GM23338 (cell line): ENCODE measurements around the gene MAP2K7. TPM values are rescaled to one million over a fixed set of nuclear protein-coding genes. Genes with fewer than 3 reads are reported as not detected.

ENCODE experiments used
- ATAC-seq: fragments of 200-7000 bp; cut with Tn5 transposase; 3 replicates; pipeline ENCODE4 v1.9.1; 2020
- DNase-seq: peaks from one replicate; pipeline ENCODE4 v3.0.0-alpha.2; 2015; ENCODE audit warnings: low spot score
- H2AFZ ChIP-seq: fragments of 200-600 bp; sonication (generic); 2 replicates; pipeline ENCODE4 v1.8.0; 2016; ENCODE audit warnings: antibody characterized with exemption, mild to moderate bottlenecking, moderate library complexity
- H3F3A ChIP-seq: fragments of 200-600 bp; sonication (generic); replicated peaks from 2 replicates; pipeline ENCODE4 v1.8.0; 2017; ENCODE audit warnings: antibody characterized with exemption, mixed run types, low read depth
- H3K27ac ChIP-seq: fragments of 200-600 bp; sonication (generic); 2 replicates; pipeline ENCODE4 v1.6.1; 2016; ENCODE audit warnings: low read depth
- H3K27me3 ChIP-seq: fragments of 200-600 bp; sonication (generic); 2 replicates; pipeline ENCODE4 v1.8.0; 2016; ENCODE audit warnings: mild to moderate bottlenecking, mixed run types, moderate library complexity; ENCODE audit not compliant: insufficient read depth
- H3K36me3 ChIP-seq: fragments of 200-600 bp; sonication (generic); 2 replicates; pipeline ENCODE4 v1.8.0; 2016; ENCODE audit warnings: mild to moderate bottlenecking; ENCODE audit not compliant: insufficient read depth
- H3K4me1 ChIP-seq: fragments of 200-600 bp; sonication (generic); 2 replicates; pipeline ENCODE4 v1.8.0; 2016; ENCODE audit warnings: mild to moderate bottlenecking, moderate library complexity; ENCODE audit not compliant: insufficient read depth
- H3K4me2 ChIP-seq: fragments of 200-600 bp; sonication (generic); 2 replicates; pipeline ENCODE4 v1.7.1; 2017; ENCODE audit warnings: mixed run types
- H3K4me3 ChIP-seq: fragments of 200-600 bp; sonication (generic); 2 replicates; pipeline ENCODE4 v1.6.1; 2016; ENCODE audit warnings: mixed run types
- H3K79me2 ChIP-seq: fragments of 200-600 bp; sonication (generic); replicated peaks from 2 replicates; pipeline ENCODE4 v1.8.0; 2017; ENCODE audit warnings: mild to moderate bottlenecking; ENCODE audit not compliant: insufficient read depth
- H3K9me2 ChIP-seq: fragments of 200-600 bp; sonication (generic); 2 replicates; pipeline ENCODE4 v1.8.0; 2017; ENCODE audit not compliant: insufficient read depth
- H4K20me1 ChIP-seq: fragments of 200-600 bp; sonication (generic); replicated peaks from 2 replicates; pipeline ENCODE4 v1.8.0; 2017; ENCODE audit warnings: mild to moderate bottlenecking; ENCODE audit not compliant: insufficient read depth
- H3K27ac Mint-ChIP-seq: 2 replicates; pipeline ENCODE4 v1.8.0; 2020; ENCODE audit warnings: inconsistent platforms, mild to moderate bottlenecking, moderate library complexity, mixed read lengths
- H3K27me3 Mint-ChIP-seq: 3 replicates; pipeline ENCODE4 v1.8.0; 2022; ENCODE audit warnings: low read depth, mild to moderate bottlenecking, moderate library complexity, mixed read lengths, inconsistent platforms; ENCODE audit not compliant: insufficient read depth, poor library complexity
- H3K36me3 Mint-ChIP-seq: 3 replicates; pipeline ENCODE4 v1.8.0; 2021; ENCODE audit warnings: low read depth, mild to moderate bottlenecking, inconsistent platforms, moderate library complexity, mixed read lengths
- H3K4me1 Mint-ChIP-seq: 3 replicates; pipeline ENCODE4 v1.8.0; 2020; ENCODE audit warnings: mild to moderate bottlenecking, inconsistent platforms, mixed read lengths
- H3K4me3 Mint-ChIP-seq: 3 replicates; pipeline ENCODE4 v1.8.0; 2021; ENCODE audit warnings: moderate library complexity, mild to moderate bottlenecking, inconsistent platforms, mixed read lengths
- H3K9me3 Mint-ChIP-seq: 3 replicates; pipeline ENCODE4 v1.8.0; 2020; ENCODE audit warnings: moderate library complexity, mild to moderate bottlenecking, inconsistent platforms, mixed read lengths
- CREB1 ChIP-seq: fragments of 250-450 bp; sonication (Bioruptor Pico); IDR thresholded peaks from 2 replicates; pipeline ENCODE4 v1.5.0; 2020; ENCODE audit warnings: low read depth, mild to moderate bottlenecking, moderate library complexity
- CTCF ChIP-seq, 2 experiments: fragments of 200-600 bp in 1 of 2; sonication (generic) in 1 of 2; conservative IDR thresholded peaks; 2 replicates each; pipeline versions ENCODE4 v1.5.1 to v1.6.1; 2016 to 2017; ENCODE audit warnings: antibody characterized with exemption in 2 of 2, low read depth in 2 of 2, mild to moderate bottlenecking in 2 of 2, moderate library complexity in 1 of 2
- ETS1 ChIP-seq: IDR thresholded peaks from 2 replicates; pipeline ENCODE4 v1.6.1; 2016; ENCODE audit warnings: antibody characterized with exemption
- EZH2 ChIP-seq: fragments of 200-600 bp; sonication (generic); IDR thresholded peaks from one replicate; pipeline ENCODE4 v1.8.0; 2017; ENCODE audit warnings: antibody characterized with exemption, mild to moderate bottlenecking, low read depth; ENCODE audit not compliant: unreplicated experiment
- EZH2phosphoT487 ChIP-seq: fragments of 200-600 bp; sonication (generic); IDR thresholded peaks from one replicate; pipeline ENCODE4 v1.8.1; 2018; ENCODE audit warnings: antibody characterized with exemption; ENCODE audit not compliant: unreplicated experiment
- JUNB ChIP-seq: IDR thresholded peaks from one replicate; pipeline ENCODE4 v1.6.1; 2016; ENCODE audit warnings: antibody characterized with exemption; ENCODE audit not compliant: unreplicated experiment
- NANOG ChIP-seq: IDR thresholded peaks from 2 replicates; pipeline ENCODE4 v1.6.1; 2016; ENCODE audit warnings: antibody characterized with exemption, borderline replicate concordance
- POLR2AphosphoS5 ChIP-seq: IDR thresholded peaks from 2 replicates; pipeline ENCODE4 v1.6.1; 2016; ENCODE audit warnings: antibody characterized with exemption, low read depth
- REST ChIP-seq: IDR thresholded peaks from one replicate; pipeline ENCODE4 v1.6.1; 2018; ENCODE audit warnings: antibody characterized with exemption; ENCODE audit not compliant: unreplicated experiment
- STAT1 ChIP-seq: IDR thresholded peaks from one replicate; pipeline ENCODE4 v1.6.1; 2016; ENCODE audit warnings: antibody characterized with exemption; ENCODE audit not compliant: unreplicated experiment
- ZNF114 ChIP-seq: fragments of 250-450 bp; sonication (Bioruptor Pico); IDR thresholded peaks from 2 replicates; pipeline ENCODE4 v1.5.0; 2020; ENCODE audit warnings: mild to moderate bottlenecking, moderate library complexity
- ZNF331 ChIP-seq: fragments of 250-450 bp; sonication (Bioruptor Pico); IDR thresholded peaks from 2 replicates; pipeline ENCODE4 v1.5.0; 2020; ENCODE audit warnings: low read depth, mild to moderate bottlenecking, moderate library complexity
- ZNF462 ChIP-seq: fragments of 250-450 bp; sonication (Bioruptor Pico); IDR thresholded peaks from 2 replicates; pipeline ENCODE4 v1.5.0; 2020; ENCODE audit warnings: mild to moderate bottlenecking, moderate library complexity
- polyA plus RNA-seq: library from polyadenylated mRNA; unstranded; fragments of >200 nt; fragmentation: Nextera tagmentation; extraction: Ambion mirVana; gene quantifications from 2 replicates; pipeline ENCODE4 v1.2.1, GENCODE V29; 2016
- total RNA-seq: library from RNA; depleted of rRNA; stranded (reverse); fragments of >200 nt; shearing (Covaris generic); gene quantifications from 2 replicates; pipeline ENCODE4 v1.2.3, GENCODE V29; 2014

Gene MAP2K7
- total and polyA plus RNA-seq, 2 experiments from 2014 or later, result 11.3 to 22.6 TPM

- no peaks in the 10 kb centered on the region for H3K36me3 ChIP-seq
- H3K4me1 ChIP-seq, result no peaks in the 10 kb centered on the region
- Mint-ChIP-seq H3K4me3 (no peak overlapping the region), H3K27ac (no peak overlapping the region), H3K4me1 (peaks cover 6% of the 10 kb centered on the region; the same call in 2 of the 3 replicates), H3K36me3 (peaks cover 17% of the 10 kb centered on the region), H3K9me3 (peaks cover 2% of the 10 kb centered on the region; the same call in 1 of the 3 replicates), H3K27me3 (peaks cover 36% of the 10 kb centered on the region)
- peaks cover 4% of the 10 kb centered on the region; the same call in 1 of the 2 replicates for H3K79me2 ChIP-seq
- no peaks in the 10 kb centered on the region for H3K9me2 ChIP-seq
- no peak overlapping the region for H3K4me2 ChIP-seq
- ATAC-seq (no peak), DNase-seq (no peak)
- H3K27me3 ChIP-seq, result peaks cover 36% of the 10 kb centered on the region
- peaks cover 5% of the 10 kb centered on the region for H4K20me1 ChIP-seq
- no peak overlapping the region for H2AFZ ChIP-seq
- H3F3A ChIP-seq, result 0 out of 2 replicates have a peak, but pooled peaks cover 4% of the 10 kb centered on the region
- no peak for TF ChIP-seq ZNF331
- no peak for TF ChIP-seq NANOG
- no peak for TF ChIP-seq ZNF114
- no peak for TF ChIP-seq STAT1
- TF ChIP-seq ZNF462 (CRISPR knock-in tag), result no peak
- TF ChIP-seq CTCF (conservative IDR thresholded peaks at IDR 0.05; ENCODE audit: low read depth in 2 of 2), result no peak
- TF ChIP-seq EZH2, result no peak
- no peak for TF ChIP-seq REST
- no peak for TF ChIP-seq POLR2AphosphoS5
- no peak for TF ChIP-seq EZH2phosphoT487
- TF ChIP-seq JUNB, result no peak
- no peak for TF ChIP-seq ETS1
- no peak for TF ChIP-seq CREB1 (CRISPR knock-in tag)
- H3K27ac ChIP-seq, result no peak overlapping the region
- no peak overlapping the region for H3K4me3 ChIP-seq
Observed at GRCh38 chr19:7912144-7912696, 8.5 kb downstream of the MAP2K7 start.
